Activated T-cell treated with anti-CD3 and anti-CD28 coated beads for 1 hour (primary cell): Measurements from ENCODE around the gene EQTN.

Experiments used
- DNase-seq: peaks from one replicate; pipeline ENCODE4 v3.0.0-alpha.2; 2020; ENCODE audit warnings: low read depth

EQTN gene

DNA sequence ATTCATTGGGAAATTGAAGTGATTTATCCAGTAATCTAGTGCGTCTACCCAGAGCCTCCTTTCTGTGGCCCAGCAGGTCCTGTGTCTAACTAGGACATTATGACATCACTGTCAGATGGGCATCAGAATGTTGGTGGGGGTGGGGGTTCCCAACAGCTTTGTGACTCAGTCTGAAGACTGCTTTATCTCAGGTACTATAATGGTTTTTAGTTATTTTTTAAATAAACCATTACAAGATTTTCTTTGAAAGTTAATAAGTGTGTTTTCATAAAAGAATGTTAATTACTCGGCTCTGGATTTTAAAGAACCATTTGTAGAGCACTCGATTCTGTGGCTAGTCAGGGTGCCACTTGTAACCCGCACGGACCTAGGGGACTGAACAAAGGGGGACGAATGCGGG lies at the start of gene EQTN:
Gene EQTN (minus strand): TSS at position 101 of the 400 bp plus-strand sequence. CDS start 95 bp downstream, at position 6.
- DNase-seq: no peak

DNA sequence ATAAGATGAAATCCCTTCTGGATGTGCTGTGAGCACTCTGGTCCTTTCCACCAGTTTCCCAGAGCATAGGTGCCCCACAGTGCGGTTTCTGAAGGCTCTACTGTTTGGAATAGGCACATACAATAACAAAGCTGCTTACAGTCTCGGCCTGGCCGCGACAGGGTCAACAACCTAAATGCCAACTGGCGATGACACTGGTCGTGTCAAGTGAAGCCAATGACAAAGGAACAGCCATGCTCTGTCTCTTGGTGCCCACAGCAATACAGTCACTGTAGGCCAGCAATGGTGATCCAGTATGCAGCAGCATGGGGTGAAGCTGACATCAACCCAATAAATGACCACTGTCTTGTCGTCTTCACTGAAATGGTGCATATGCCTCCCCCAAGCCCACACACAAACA lies 47.8 kb upstream of the EQTN start:
- no peak for DNase-seq

DNA sequence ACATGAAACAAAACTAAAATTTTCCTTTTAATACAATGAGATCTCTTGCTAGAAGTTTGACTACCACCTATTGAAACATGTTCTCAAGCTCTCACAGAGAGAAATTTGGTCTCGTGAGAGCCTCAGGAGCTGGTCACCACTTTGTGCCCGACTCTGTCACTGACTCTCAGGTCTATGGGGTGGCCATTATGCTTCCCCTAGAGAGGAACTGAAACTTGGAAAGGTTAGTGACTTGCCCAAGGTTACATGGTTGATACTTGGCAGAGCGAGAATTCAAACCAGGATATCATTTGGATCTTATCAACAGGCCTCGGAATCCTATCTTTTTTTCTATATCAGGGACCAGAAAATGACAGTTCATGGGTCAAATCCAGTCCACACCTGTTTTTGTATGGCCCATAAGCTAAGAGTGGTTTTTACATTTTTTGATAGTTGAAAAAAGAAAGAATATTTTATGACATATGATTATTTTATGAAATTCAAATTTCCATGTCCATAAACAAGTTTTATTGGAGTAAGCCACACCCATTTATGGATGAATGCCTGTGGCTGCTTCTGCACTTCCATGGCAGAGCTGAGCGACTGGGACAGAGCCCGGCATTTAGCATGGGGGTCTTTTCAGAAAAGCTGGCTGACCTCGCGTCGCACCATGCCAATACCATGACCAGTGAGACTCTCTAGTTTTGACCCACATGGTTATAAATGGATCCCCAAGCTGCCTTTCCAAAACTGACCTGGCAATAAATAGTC lies 44.8 kb upstream of the EQTN start:
- DNase-seq: no peak

- DNase-seq: no peak
Measured at GRCh38 chr9:27340961-27341511, 44.1 kb upstream of the EQTN start.

DNA sequence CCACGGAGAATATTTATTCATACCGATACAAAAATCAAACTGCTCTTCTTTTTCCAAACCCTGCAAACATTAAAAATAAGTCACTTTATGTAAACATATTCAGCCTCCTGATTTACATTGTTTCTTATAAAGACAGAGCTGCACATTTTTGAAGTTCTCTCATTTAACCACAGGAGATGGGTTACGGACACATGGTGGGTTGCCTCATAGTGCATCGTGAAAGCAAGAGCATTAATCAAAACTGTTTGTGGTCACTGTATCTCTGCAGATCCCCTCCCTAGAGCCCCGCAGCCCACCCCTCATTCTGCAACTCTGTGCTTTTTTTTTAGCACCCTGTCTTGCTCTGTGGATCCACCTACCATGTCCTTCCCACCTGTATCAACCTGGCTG lies 43.3 kb upstream of the EQTN start:
- no peak for DNase-seq

DNA sequence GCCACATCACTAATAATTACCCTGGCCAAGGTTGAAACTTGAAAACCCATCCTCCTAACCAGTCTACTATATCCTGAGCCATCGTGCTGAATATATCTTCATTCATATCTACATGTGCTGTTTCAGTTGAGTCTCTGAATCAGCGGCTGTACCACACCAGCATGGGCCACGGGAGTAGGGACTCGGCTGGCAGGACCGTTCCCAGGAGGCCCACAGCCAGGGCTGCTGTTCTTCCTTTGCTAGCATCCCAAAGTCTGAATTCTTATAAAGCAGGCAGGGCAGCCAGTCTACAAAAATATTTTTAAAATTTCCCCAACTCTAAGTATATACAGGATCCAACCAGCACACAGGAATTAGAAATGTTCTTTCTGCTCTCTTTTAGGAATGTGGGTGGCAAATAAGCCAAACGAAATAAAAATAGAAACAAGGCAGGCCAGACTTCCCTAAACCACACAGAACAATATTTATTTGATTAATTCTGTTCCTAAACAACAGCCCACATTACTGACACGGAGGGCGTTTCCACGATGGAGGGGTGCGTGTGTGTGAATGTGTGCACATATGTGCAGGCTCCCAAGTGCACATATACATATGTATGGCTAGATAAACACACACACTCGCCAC lies 42.8 kb upstream of the EQTN start:
- DNase-seq: no peak

- DNase-seq: no peak
Measured at GRCh38 chr9:27338527-27338903, 41.6 kb upstream of the EQTN start.

DNA sequence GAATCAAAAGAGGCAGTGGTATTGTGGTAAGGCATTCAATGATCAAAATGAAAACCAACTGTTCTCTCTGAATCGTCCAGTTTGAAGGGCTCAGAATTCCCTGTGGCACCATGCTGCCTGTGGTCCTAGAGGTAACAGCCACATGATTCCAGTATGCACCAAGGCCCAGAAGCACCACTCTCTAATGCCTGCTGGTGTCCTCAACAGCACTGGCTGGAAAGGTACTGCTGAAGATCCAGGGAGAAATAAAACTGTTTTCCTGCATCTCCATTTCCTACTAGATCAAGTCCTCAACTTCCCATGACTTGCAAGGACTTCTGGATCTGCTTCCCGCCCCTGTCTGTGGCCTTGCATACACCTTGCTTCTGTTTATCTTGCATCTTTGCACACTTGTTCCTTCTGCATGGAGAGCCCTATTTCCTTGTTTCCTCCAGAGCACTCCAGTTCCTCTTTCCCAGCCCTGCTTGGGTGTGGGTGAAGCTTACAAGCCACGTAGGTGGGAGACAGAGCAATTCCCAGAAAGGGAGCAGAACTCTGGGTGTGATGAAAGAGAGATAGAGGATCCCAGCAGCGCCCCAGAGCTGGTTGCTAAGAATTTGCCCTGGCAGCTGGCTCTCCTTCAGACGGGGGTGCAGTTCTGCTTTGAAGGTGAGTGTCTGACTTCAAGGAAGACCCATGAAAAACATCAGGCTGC lies 41.0 kb upstream of the EQTN start:
- DNase-seq: no peak

- DNase-seq: no peak
Measured at GRCh38 chr9:27337236-27337635, 40.3 kb upstream of the EQTN start.

DNA sequence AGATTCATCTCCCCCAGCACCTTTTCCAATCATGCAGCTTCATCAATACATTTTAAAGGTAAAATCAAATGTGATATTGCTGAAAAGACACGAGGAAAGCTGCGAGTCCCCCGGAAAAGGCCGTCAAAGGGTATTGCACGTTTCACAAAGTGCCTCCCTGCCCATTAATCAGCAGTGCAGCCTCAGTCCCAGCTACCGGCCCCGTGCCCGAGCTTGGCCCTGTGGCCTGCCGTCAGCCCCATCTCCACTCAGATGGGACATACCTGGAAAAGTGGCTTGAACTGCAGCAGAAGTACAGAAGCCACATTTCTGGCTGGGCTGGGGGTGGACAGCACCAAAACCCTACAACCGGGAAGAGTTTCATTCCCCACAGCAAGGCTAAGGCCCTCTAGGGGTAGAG lies 39.9 kb upstream of the EQTN start:
- no peak for DNase-seq

DNA sequence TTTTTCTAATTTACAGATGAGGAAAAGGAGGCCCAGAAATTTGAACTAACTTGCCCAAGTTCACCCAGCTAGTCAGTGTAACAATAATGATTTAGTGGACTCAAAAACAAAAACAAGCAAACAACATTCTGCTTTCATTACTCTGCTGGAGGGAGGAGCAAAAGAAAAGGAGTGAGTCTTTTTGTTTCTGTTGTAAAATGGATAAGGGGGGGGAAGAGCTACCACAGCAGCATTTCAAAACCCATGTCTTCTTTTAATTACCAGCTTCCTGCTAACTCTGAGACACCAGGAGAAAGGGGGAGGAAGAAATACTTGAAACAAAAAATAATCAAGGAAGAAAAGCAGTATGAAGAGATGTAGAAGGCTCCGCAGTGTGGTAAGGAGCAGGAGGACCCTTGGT lies 39.2 kb upstream of the EQTN start:
- DNase-seq: no peak

- DNase-seq: no peak
Measured at GRCh38 chr9:27335075-27335474, 38.1 kb upstream of the EQTN start.

DNA sequence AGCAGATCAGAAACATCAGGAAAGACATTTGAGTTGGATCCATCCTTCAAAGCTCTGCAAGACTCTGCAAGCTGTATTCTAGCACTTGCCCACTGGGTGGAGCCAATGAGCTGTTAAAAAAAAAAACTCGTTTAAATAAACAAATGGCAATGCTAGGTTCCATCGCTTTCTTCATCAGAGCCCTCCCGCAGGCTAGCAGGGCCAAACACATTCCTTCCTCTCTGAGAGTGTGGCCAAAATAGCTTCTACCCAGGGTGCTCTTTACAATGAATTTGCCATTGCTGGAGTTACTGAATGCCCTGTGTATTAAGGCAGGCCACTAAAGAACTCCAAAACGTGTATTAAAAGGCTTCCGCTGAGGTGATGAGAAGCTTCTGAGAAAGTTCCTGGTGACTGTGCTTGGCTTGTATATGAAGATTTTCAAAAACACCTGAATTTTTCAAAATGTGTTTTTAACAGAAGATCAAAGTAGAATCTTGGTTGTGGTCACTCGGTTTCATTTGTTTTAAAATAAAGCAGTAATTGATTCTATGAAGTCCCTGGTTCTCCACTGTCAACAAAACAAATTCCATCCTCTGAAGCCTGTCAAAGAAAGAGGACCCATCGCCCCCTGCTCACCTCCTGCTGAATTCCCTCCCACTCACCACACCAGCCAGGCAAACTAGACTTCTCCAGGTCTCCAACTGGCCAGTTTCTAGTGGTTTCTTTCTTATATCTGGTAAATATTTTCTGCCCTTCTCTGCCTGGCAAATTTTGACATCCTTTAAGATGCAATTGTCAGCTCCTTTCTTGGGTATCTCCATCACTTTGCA lies 36.5 kb upstream of the EQTN start:
- peak; percentile 28 for DNase-seq

DNA sequence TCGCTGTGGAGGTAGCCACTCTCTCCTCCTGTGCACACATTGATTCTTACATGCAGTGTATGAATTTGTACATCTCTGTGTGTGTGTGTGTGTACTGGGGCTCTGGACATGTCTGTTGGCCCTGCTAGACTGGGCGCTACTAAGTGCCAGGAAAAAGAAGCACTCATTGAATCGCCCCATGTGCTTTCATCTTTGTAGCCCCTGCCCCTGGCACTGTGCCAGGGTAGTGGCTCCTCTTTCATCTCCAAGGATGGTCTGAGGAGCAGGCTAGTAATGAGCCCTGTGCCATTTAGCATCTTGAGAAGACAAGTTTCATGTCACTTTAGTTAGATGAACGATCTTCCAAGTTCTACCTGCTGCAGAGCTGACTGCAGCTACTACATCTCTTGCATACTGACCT lies 34.4 kb upstream of the EQTN start:
- DNase-seq: no peak

DNA sequence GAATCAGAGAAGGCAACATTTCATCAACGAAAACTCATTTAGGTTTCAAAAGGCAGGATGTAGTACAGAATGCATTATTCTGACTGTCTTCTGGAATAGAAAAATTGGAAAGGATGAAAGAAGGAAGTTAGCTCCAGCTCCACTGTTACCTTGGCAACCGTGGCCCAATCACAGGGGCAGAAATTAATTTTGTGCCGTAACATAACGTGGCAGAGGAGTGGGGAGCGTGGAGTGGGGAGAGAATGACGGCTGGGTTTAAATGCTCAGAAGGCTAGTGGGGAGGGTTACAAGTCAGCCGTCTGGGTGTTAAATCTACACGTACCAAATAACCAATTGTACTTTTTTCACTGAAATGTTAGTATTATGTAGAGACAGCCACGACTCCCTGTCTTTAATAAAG lies 32.3 kb upstream of the EQTN start:
- no peak for DNase-seq

GRCh38 chr9:27328483-27328882 lies 31.5 kb upstream of the EQTN start:
- DNase-seq: no peak

GRCh38 chr9:27311184-27311583 lies 14.2 kb upstream of the EQTN start:
- DNase-seq: no peak

DNA sequence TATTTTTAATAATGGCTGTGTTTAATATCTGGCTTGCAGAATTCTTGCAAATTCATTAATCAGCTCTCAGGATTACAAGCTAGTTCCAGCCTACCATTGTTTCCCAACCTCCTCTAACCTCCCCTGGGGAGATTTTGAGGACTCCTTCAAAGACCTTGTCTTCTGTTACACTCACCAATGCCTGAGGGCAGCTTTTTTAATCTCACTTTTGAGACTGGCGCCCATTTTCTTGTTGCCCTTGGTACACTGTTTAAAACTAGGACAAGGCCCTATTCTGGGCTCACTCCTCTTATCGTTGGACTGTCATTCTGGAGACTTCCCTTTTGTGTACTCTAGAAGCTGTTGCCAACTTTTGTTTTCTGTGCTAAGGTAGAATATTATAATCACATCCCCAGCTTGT lies 13.6 kb upstream of the EQTN start:
- no peak for DNase-seq

DNA sequence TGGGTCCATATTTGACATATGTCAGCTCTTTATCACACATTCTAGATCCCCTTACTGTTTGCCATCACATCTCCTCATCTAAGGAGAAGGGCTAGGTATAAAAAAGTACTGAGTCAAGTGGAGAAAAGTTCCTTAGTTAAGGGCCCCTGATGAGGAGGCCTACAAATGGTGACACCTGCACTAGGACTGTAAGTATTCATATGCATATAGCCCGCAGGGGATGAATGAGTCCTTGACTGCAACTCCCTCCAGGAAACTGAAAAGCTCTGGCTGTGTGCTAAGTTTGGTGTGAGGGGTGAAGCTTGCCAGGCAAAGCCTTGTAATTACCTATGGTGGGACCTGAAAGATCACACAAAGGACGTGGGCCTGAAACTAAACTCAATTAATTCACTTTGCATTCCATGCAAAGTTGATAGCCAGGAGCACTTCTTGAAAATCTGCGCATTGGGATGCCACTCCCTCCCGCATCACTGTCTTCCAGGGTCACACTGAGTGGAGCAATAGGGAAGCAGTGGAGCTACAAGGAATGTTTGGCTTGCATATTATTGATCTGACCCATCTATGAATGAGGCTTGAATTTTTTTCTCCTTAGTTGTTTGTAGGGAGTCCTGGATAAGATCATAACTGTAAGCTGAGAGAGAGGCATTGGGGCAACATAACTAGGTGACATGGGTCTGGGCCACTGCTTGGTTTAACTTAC lies 11.9 kb upstream of the EQTN start:
- no peak for DNase-seq

DNA sequence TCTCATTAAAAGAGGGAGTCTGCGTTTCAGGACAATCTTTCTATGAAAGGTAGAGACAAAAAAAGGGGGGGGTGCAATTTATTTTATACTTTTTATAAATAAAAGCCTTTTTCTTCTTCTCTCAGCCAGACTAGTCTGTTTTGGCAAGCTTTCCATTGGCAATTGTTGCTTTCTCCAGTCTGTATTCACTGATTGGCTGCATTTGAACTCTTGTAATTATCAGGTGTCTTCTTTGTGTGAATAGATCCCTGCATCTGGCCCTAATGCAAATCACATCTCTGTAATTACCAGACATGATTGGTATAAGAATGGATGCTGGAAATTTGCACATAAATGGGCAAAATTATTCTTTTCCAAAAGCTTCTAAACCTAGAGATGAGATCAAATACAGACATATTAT lies 7.6 kb upstream of the EQTN start:
- no peak for DNase-seq

- no peak for DNase-seq
Measured at GRCh38 chr9:27303219-27303618, 6.3 kb upstream of the EQTN start.

DNA sequence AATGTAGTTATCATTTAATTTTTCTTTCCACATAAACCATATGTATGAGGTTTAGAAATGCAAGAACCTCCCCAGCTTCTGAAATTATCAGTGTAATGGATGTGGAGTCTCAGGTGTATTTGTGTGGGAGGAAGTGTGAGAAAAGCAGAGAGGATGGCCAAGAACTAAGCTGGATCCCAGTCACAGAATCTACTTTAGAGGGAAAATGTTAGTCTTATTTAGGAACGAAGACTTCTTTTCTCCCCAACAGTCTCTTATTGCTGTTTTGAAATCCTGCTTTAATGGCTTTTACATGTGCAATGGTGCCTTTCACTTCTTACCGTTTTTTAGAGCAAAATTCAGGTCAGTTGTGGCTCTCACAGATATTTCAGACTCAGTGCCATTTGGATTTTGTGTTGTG lies 3.0 kb downstream of the EQTN start:
- DNase-seq: no peak
